Measurements from ENCODE around the gene BCAT1.

Gene BCAT1

GRCh38 chr12:24991209-24992049 lies 42.5 kb upstream of the BCAT1 start:
- DNase-seq (ENCODE audit: low spot score) = no peak
- no peak overlapping the region for H3K27ac ChIP-seq
- peak; percentile 34 for TF ChIP-seq CTCF (IDR thresholded peaks at IDR 0.05)
- no peak overlapping the region for H3K4me3 ChIP-seq

GRCh38 chr12:24989216-24989615 lies 40.3 kb upstream of the BCAT1 start:
- no peak for TF ChIP-seq CTCF (IDR thresholded peaks at IDR 0.05)
- H3K4me3 ChIP-seq = no peak overlapping the region
- H3K27ac ChIP-seq = no peak overlapping the region
- DNase-seq (ENCODE audit: low spot score) = no peak

GRCh38 chr12:24982250-24982649 lies 33.3 kb upstream of the BCAT1 start:
- no peak for TF ChIP-seq CTCF (IDR thresholded peaks at IDR 0.05)
- no peak overlapping the region for H3K27ac ChIP-seq
- no peak overlapping the region for H3K4me3 ChIP-seq
- DNase-seq (ENCODE audit: low spot score) = no peak

- TF ChIP-seq CTCF (IDR thresholded peaks at IDR 0.05) = no peak
- Histone ChIP-seq H3K27ac (no peak overlapping the region), H3K4me3 (no peak overlapping the region)
- DNase-seq (ENCODE audit: low spot score) = no peak
Measured at GRCh38 chr12:24979976-24980730, 31.3 kb upstream of the BCAT1 start.

- TF ChIP-seq CTCF (IDR thresholded peaks at IDR 0.05) = no peak
- Histone ChIP-seq H3K27ac (no peak overlapping the region), H3K4me3 (no peak overlapping the region)
- DNase-seq (ENCODE audit: low spot score) = no peak
Measured at GRCh38 chr12:24979329-24979728, 30.4 kb upstream of the BCAT1 start.

- no peak for TF ChIP-seq CTCF (IDR thresholded peaks at IDR 0.05)
- peak overlapping the region in 1 of 2 donors; percentile 13 for H3K27ac ChIP-seq
- no peak overlapping the region for H3K4me3 ChIP-seq
- no peak for DNase-seq (ENCODE audit: low spot score)
Measured at GRCh38 chr12:24977711-24978110, 28.8 kb upstream of the BCAT1 start.
